DND-41 (cell line): Measurements from ENCODE around the gene ARTN.

Experiments
- CTCF ChIP-seq: IDR thresholded peaks from 2 replicates; pipeline ENCODE4 v1.5.1; 2012; ENCODE audit warnings: borderline replicate concordance, low read length, moderate library complexity, mild to moderate bottlenecking; ENCODE audit not compliant: poor library complexity, severe bottlenecking; ENCODE audit errors: extremely low read depth
- EZH2 ChIP-seq: IDR thresholded peaks from 3 replicates; pipeline ENCODE4 v1.6.1; 2012; ENCODE audit warnings: borderline replicate concordance, low read depth, mild to moderate bottlenecking, moderate library complexity, low read length, inconsistent platforms; ENCODE audit not compliant: severe bottlenecking

GRCh38 chr1:43933386-43934100 is at the start of gene ARTN:
- no peak for TF ChIP-seq CTCF
- no peak for TF ChIP-seq EZH2
